HepG2 (cell line): ENCODE measurements around the gene TBC1D16. TPM values are rescaled to one million over a fixed set of nuclear protein-coding genes. Genes with fewer than 3 reads are reported as not detected.
A peak's percentile ranks its signal among the peaks of the same experiment; 100 is the strongest.

ENCODE experiments used
- AFF4 ChIP-seq: sonication (generic); formaldehyde crosslinking; IDR thresholded peaks from 2 replicates; pipeline ENCODE4 v1.4.0; 2020; ENCODE audit warnings: missing genetic modification reagents
- CSRNP2 ChIP-seq: sonication (generic); formaldehyde crosslinking; conservative IDR thresholded peaks from 2 replicates; pipeline ENCODE4 v1.8.0; 2022; ENCODE audit warnings: low read depth, missing genetic modification reagents
- GMEB1 ChIP-seq: sonication (generic); formaldehyde crosslinking; IDR thresholded peaks from 2 replicates; pipeline ENCODE4 v1.5.1; 2020; ENCODE audit warnings: missing genetic modification reagents, mild to moderate bottlenecking, borderline replicate concordance
- KDM3A ChIP-seq: IDR thresholded peaks from 2 replicates; pipeline ENCODE4 v1.6.1; 2018; ENCODE audit warnings: low read depth, missing compliant biosample characterization
- MAFG ChIP-seq: sonication (generic); formaldehyde crosslinking; IDR thresholded peaks from 2 replicates; pipeline ENCODE4 v1.5.1; 2020; ENCODE audit warnings: mild to moderate bottlenecking, missing genetic modification reagents
- RFX1 ChIP-seq: fragments of 450-650 bp; IDR thresholded peaks from 2 replicates; pipeline ENCODE4 v1.6.1; 2017
- RXRA ChIP-seq: sonication (generic); formaldehyde crosslinking; IDR thresholded peaks from 2 replicates; pipeline ENCODE4 v1.5.1; 2020; ENCODE audit warnings: missing genetic modification reagents
- SOX5 ChIP-seq: IDR thresholded peaks from 2 replicates; pipeline ENCODE4 v1.6.1; 2016; ENCODE audit warnings: borderline replicate concordance
- THAP11 ChIP-seq: IDR thresholded peaks from 2 replicates; pipeline ENCODE4 v1.6.1; 2016; ENCODE audit warnings: missing biosample characterization, missing genetic modification reagents
- TRIM24 ChIP-seq: sonication (generic); formaldehyde crosslinking; IDR thresholded peaks from 2 replicates; pipeline ENCODE4 v1.8.0; 2022; ENCODE audit warnings: mild to moderate bottlenecking, missing genetic modification reagents
- USF2 ChIP-seq, 2 experiments: sonication (generic) in 1 of 2; formaldehyde crosslinking in 1 of 2; IDR thresholded peaks; 2 replicates each; pipeline versions ENCODE4 v1.5.1 to v1.6.1; 2011 to 2020; ENCODE audit warnings: borderline replicate concordance in 1 of 2, low read depth in 1 of 2, low read length in 1 of 2, mild to moderate bottlenecking in 1 of 2, missing genetic modification reagents in 1 of 2, moderate library complexity in 1 of 2
- ZNF160 ChIP-seq: sonication (generic); formaldehyde crosslinking; IDR thresholded peaks from 2 replicates; pipeline ENCODE4 v1.8.0; 2022; ENCODE audit warnings: mild to moderate bottlenecking, inconsistent platforms, missing genetic modification reagents
- ZNF225 ChIP-seq: sonication (generic); formaldehyde crosslinking; IDR thresholded peaks from 2 replicates; pipeline ENCODE4 v1.4.0; 2020; ENCODE audit warnings: mild to moderate bottlenecking, missing genetic modification reagents
- ZNF292 ChIP-seq: sonication (generic); formaldehyde crosslinking; IDR thresholded peaks from 2 replicates; pipeline ENCODE4 v1.8.1; 2022; ENCODE audit warnings: mild to moderate bottlenecking, low read depth, missing genetic modification reagents, borderline replicate concordance
- ZNF614 ChIP-seq: IDR thresholded peaks from 2 replicates; pipeline ENCODE4 v1.6.1; 2018; ENCODE audit warnings: missing biosample characterization, missing genetic modification reagents, inconsistent platforms, borderline replicate concordance
- ZNF703 ChIP-seq: sonication (generic); formaldehyde crosslinking; IDR thresholded peaks from 2 replicates; pipeline ENCODE4 v1.5.1; 2020; ENCODE audit warnings: missing genetic modification reagents, mild to moderate bottlenecking, moderate library complexity, borderline replicate concordance
- ZNF704 ChIP-seq: sonication (generic); formaldehyde crosslinking; IDR thresholded peaks from 2 replicates; pipeline ENCODE4 v1.8.1; 2023; ENCODE audit warnings: mild to moderate bottlenecking, inconsistent platforms, moderate library complexity, missing genetic modification reagents, borderline replicate concordance
- ZNF772 ChIP-seq: sonication (generic); formaldehyde crosslinking; IDR thresholded peaks from 2 replicates; pipeline ENCODE4 v1.5.0; 2020; ENCODE audit warnings: mild to moderate bottlenecking, missing genetic modification reagents
- polyA plus RNA-seq, 8 experiments: library from polyadenylated mRNA; depleted of rRNA in 3 of 8; stranded (reverse) in 7 of 8; unstranded in 1 of 8; fragments of >200 nt; fragmentation: Illumina TruSeq in 4 of 8; extraction: Trizol in 4 of 8; gene quantifications; 2 replicates each; pipeline versions ENCODE4 v1.2.1 to v1.2.3, GENCODE V29; 2011 to 2016; ENCODE audit warnings: low read depth in 4 of 8, missing spikeins in 1 of 8, mixed read lengths in 1 of 8; ENCODE audit not compliant: insufficient read depth in 1 of 8
- total RNA-seq, 5 experiments: library from RNA; depleted of rRNA; stranded (reverse); fragments of >200 nt; fragmentation: Illumina TruSeq; extraction: Trizol; gene quantifications; 2 replicates each; pipeline ENCODE4 v1.2.3, GENCODE V29; 2016; ENCODE audit warnings: low read depth in 1 of 5

Gene TBC1D16
- total and polyA plus RNA-seq, 2 of the 13 experiments (the other 11 are each of a cell fraction or from before 2014, with no cell fraction given): 14.9 to 24.9 TPM

- TF ChIP-seq KDM3A (CRISPR knock-in tag): peak; percentile 63; the same call in 1 of the 2 replicates
- TF ChIP-seq GMEB1 (CRISPR knock-in tag): no peak
- no peak for TF ChIP-seq RFX1
- TF ChIP-seq USF2 (IDR thresholded peaks at IDR 0.05; ENCODE audit: low read depth, low read length): no peak
- no peak for TF ChIP-seq USF2 (CRISPR knock-in tag; IDR thresholded peaks at IDR 0.05; ENCODE audit: borderline replicate concordance)
- peak; percentile 98 for TF ChIP-seq SOX5 (CRISPR knock-in tag)
- no peak for TF ChIP-seq ZNF704 (CRISPR knock-in tag)
- TF ChIP-seq ZNF225 (CRISPR knock-in tag): 0 out of 2 replicates have a peak, but pooled peaks have one; percentile 22
- no peak for TF ChIP-seq MAFG (CRISPR knock-in tag)
- TF ChIP-seq ZNF772: no peak
- TF ChIP-seq ZNF292 (CRISPR knock-in tag): peak; percentile 68; the same call in 1 of the 2 replicates
- TF ChIP-seq THAP11: peak; percentile 65
- peak; percentile 68 for TF ChIP-seq RXRA (CRISPR knock-in tag)
- no peak for TF ChIP-seq AFF4 (CRISPR knock-in tag)
- TF ChIP-seq ZNF160: no peak
- no peak for TF ChIP-seq ZNF703 (CRISPR knock-in tag)
- TF ChIP-seq CSRNP2 (CRISPR knock-in tag): no peak
- TF ChIP-seq ZNF614: no peak; the same call in 1 of the 2 replicates
- no peak for TF ChIP-seq TRIM24
These were observed 109.5 kb downstream of the TBC1D16 start (continued) for GRCh38 chr17:79926142-79926604.
